Uterus (tissue), 4 donors: ENCODE data around the gene RAB13. TPM values are rescaled to one million over a fixed set of nuclear protein-coding genes. Genes with fewer than 3 reads are reported as not detected.

Source experiments
- DNase-seq, 2 donors: peaks; one replicate each; pipeline ENCODE4 v3.0.0-alpha.2; 2019 to 2020
- H3K27ac ChIP-seq, 2 donors: fragments of 200-600 bp; sonication (generic); 1 replicate in 1 of 2; 2 replicates in 1 of 2; pipeline ENCODE4 v1.5.1; 2016 to 2018
- H3K27me3 ChIP-seq, 2 donors: fragments of 200-600 bp; sonication (generic); one replicate each; pipeline ENCODE4 v1.5.1; 2018 to 2019; ENCODE audit warnings: control low read depth in 1 of 2
- H3K36me3 ChIP-seq, 2 donors: fragments of 200-600 bp; sonication (generic); one replicate each; pipeline ENCODE4 v1.5.1; 2019; ENCODE audit warnings: control low read depth in 1 of 2
- H3K4me1 ChIP-seq, 2 donors: fragments of 200-600 bp; sonication (generic); one replicate each; pipeline ENCODE4 v1.5.1; 2018 to 2019; ENCODE audit warnings: control low read depth in 1 of 2
- H3K4me3 ChIP-seq, 2 donors: fragments of 200-600 bp; sonication (generic); 1 replicate in 1 of 2; 2 replicates in 1 of 2; pipeline ENCODE4 v1.5.1; 2018 to 2019; ENCODE audit warnings: mild to moderate bottlenecking in 1 of 2
- H3K9me3 ChIP-seq, 2 donors: fragments of 200-600 bp; sonication (generic); one replicate each; pipeline ENCODE4 v1.5.1; 2019; ENCODE audit warnings: control low read depth in 1 of 2
- POLR2A ChIP-seq, 2 donors: fragments of 450-650 bp; IDR thresholded peaks; one replicate each; pipeline ENCODE4 v1.6.1; 2016; ENCODE audit warnings: antibody characterized with exemption in 2 of 2, mild to moderate bottlenecking in 1 of 2, moderate library complexity in 1 of 2
- intact Hi-C: fragments of 100-400 bp; cut with DNase I; formaldehyde crosslinking; loops from one replicate; pipeline ENCODE4 v1.15.1; 2023; ENCODE audit warnings: low total_unique reads
- total RNA-seq, 4 donors: library from RNA; depleted of rRNA in 3 of 4; stranded (reverse); fragments of >200 nt in 3 of 4; gene quantifications; one replicate each; pipeline versions ENCODE4 v1.1.0 to v1.2.4, GENCODE V29; 2014 to 2023
- TF ChIP-seq, protein P1 (sequence below), 4 experiments: fragments of 200-600 bp in 2 of 4; fragments of 450-650 bp in 2 of 4; sonication (generic) in 2 of 4; IDR thresholded peaks; one replicate each; pipeline ENCODE4 v1.5.1; 2016 to 2019; ENCODE audit warnings: antibody characterized with exemption in 4 of 4, mild to moderate bottlenecking in 2 of 4, moderate library complexity in 1 of 4
- donor health status: DM: yes; HTN: yes; CAD: no.

RAB13 gene
- total RNA-seq, 4 donors from 2014 or later: 16.9 to 120 (median 33.2) TPM

DNA sequence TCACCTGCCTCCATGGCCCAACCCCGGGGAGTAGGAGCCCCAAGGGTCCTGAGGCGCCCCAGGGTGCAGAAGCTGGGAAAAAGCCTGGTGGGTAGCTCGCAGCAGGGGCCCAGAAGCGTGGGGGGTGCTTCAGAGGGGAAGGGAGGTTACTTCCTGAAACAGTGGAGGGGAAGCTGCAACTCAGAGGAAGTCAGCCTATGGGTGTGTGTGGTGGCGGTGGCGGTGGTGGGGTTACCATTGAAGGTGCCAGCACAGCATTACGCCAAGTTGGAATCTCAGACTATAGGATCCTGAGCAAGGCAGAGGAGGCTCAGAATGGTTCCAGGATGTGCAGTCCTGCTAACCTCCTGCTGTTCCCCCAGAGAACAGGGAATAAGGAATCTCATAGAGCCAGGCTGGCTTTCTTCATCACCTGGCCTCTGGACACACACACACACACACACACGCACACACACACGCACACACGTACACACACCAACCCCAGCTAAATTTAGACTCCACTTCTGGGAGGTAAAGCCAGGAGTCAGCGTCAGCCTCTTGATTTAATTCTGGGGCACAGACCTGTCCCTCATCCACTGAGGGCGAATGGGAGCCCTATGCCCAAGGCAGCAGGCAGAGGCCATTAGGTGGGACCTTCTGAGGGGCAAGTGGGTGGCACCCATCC lies 40.9 kb downstream of the RAB13 start:
- no peak for TF ChIP-seq POLR2A (IDR thresholded peaks at IDR 0.05)
- TF ChIP-seq, protein P1, sequence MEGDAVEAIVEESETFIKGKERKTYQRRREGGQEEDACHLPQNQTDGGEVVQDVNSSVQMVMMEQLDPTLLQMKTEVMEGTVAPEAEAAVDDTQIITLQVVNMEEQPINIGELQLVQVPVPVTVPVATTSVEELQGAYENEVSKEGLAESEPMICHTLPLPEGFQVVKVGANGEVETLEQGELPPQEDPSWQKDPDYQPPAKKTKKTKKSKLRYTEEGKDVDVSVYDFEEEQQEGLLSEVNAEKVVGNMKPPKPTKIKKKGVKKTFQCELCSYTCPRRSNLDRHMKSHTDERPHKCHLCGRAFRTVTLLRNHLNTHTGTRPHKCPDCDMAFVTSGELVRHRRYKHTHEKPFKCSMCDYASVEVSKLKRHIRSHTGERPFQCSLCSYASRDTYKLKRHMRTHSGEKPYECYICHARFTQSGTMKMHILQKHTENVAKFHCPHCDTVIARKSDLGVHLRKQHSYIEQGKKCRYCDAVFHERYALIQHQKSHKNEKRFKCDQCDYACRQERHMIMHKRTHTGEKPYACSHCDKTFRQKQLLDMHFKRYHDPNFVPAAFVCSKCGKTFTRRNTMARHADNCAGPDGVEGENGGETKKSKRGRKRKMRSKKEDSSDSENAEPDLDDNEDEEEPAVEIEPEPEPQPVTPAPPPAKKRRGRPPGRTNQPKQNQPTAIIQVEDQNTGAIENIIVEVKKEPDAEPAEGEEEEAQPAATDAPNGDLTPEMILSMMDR (IDR thresholded peaks at IDR 0.05): no peak
- intact Hi-C loops: no loop called here
- Histone ChIP-seq H3K27ac (peak overlapping the region; percentile 94 to 98), H3K4me1 (peaks cover 6 to 10% of the 10 kb centered on the region in 2 donors), H3K27me3 (no peaks in the 10 kb centered on the region), H3K36me3 (no peaks in the 10 kb centered on the region), H3K4me3 (peak overlapping the region; percentile 51 to 93), H3K9me3 (no peaks in the 10 kb centered on the region)
- DNase-seq: no peak

DNA sequence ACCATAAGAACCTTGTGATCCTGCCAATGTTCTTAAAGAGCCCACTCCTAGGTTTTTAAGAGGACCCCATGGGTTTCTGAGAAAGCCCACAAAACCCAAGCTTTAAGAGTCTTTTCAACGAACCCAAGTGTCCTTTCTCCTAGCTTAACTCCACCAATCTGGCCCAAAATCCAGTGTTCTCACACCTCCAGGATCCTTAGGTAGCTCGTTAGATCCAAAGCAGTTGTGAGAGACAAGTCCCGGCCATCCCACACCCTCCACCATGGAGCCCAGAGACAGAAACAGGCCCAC lies 41.4 kb downstream of the RAB13 start:
- no peak for DNase-seq
- TF ChIP-seq, protein P1 (IDR thresholded peaks at IDR 0.05): no peak
- no peak for TF ChIP-seq POLR2A (IDR thresholded peaks at IDR 0.05)
- Histone ChIP-seq H3K9me3 (no peaks in the 10 kb centered on the region), H3K4me1 (peaks cover 6 to 10% of the 10 kb centered on the region in 2 donors), H3K36me3 (no peaks in the 10 kb centered on the region), H3K27ac (peak overlapping the region; percentile 94 to 98), H3K27me3 (no peaks in the 10 kb centered on the region), H3K4me3 (peak overlapping the region in 1 of 2 donors; percentile 93)
- intact Hi-C loops: no loop called here

DNA sequence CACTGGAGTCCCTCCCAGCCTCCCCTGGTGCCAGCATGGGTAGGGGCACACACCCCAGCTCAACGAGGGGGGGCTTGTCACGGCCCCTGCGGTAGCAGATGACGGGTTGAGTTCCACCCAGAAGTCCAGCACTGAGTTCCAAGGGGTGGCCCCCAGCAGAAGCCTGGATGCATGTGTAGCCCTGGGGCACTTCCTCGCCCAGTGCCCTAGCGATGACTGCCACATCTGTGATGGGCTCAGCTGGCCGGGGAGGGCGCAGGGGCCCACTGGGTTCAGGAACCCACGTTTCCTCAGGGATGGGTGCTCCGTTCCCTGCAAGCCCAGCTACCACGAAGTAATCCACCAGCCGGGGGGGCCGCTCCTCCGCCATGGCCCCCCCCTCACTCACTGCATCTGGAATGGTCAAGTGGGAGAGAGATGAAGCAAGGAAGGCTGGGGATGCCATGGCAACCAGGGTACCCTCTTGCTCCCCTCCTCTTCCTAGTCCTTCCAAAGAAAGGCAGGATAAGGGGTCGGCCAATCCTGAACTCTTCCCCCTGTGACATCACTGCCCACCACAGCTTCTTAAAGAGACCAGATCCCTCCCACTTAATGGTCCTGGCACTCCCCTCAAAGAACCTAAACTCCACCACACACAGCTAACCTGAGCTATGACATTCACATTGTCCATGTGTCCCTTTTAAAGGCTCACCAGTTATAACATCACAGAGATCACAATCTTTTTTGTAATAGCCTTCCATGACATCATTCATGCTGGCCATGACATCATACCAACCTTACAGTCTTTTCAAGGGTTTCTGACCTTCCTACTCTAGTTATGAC lies 41.9 kb downstream of the RAB13 start:
- TF ChIP-seq POLR2A (IDR thresholded peaks at IDR 0.05): no peak
- TF ChIP-seq, protein P1 (IDR thresholded peaks at IDR 0.05): no peak
- Histone ChIP-seq H3K27me3 (no peaks in the 10 kb centered on the region), H3K4me3 (no peak overlapping the region), H3K36me3 (no peaks in the 10 kb centered on the region), H3K4me1 (peaks cover 6 to 10% of the 10 kb centered on the region in 2 donors), H3K9me3 (no peaks in the 10 kb centered on the region), H3K27ac (peak overlapping the region; percentile 94 to 98)
- intact Hi-C loops: no loop called here
- DNase-seq: no peak

DNA sequence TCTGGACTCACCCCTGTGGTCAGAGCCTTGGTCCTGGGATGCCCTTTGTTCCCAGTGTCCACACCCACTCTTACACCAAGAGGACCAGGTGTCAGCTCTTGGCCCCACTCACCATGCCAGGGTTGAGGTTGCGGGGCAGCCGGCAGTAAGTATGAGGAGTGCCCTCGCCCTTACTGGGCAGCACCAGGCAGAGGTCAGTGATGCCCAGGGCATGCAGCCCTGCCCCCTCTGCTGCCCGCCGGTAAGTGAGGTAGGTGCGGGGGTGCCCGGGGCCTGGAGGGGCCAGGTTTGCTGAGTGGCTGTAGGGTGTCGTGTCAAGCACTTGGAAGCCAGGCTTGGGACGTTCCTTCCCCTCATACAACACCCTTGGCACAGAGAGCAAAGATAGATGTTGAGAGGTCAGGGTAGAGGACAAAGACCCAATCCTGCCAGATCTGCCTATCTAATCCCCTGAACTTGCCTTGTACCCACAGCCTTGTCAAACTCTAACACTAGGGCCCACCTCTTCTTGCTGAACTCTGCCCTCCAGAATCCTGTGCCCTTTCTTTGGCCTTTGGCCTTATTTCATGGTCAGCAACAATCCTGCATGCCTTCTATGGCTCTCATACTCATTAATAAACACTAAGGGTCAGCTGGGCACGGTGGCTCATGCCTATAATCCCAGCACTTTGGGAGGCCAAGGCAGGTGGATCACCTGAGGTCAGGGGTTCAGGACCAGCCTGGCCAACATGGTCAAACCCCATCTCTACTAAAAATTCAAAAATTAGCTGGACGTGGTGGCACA lies 43.2 kb downstream of the RAB13 start:
- Histone ChIP-seq H3K9me3 (no peaks in the 10 kb centered on the region), H3K27ac (no peak overlapping the region), H3K27me3 (no peaks in the 10 kb centered on the region), H3K4me1 (peaks cover 6 to 10% of the 10 kb centered on the region in 2 donors), H3K36me3 (no peaks in the 10 kb centered on the region), H3K4me3 (no peak overlapping the region)
- TF ChIP-seq, protein P1 (IDR thresholded peaks at IDR 0.05): no peak
- no peak for TF ChIP-seq POLR2A (IDR thresholded peaks at IDR 0.05)
- no peak for DNase-seq
- intact Hi-C loops: no loop called here
